PC-9 (cell line): ENCODE results near the gene ASTN2.

Experiments
- EZH2 ChIP-seq: fragments of 200-600 bp; sonication (generic); IDR thresholded peaks from 2 replicates; pipeline ENCODE4 v1.8.0; 2017; ENCODE audit warnings: antibody characterized with exemption, low read depth
- TF ChIP-seq, protein P1 (sequence below): fragments of 200-600 bp; sonication (generic); conservative IDR thresholded peaks from 2 replicates; pipeline ENCODE4 v1.6.1; 2017; ENCODE audit warnings: mixed run types, antibody characterized with exemption, mild to moderate bottlenecking, moderate library complexity

DNA sequence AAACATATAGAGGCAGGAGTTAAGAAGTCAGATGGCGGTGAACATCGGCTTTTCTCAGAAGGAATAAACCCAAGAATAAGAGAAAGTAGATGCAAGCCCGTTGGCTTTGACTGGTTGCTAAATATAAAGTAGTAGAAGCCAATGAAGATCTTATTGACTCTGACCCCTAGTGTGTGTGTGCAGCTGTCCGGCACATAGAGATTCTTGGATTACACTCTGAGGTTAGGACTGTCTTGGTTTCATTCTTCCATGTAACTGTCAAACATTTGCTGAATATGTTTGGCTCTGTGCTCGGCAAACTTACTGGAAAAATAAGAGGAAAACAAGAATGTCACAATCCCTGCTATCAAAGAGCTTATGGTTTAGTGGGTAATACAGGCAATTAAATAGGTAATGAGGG is 54.9 kb downstream of the ASTN2 start:
- TF ChIP-seq, protein P1, sequence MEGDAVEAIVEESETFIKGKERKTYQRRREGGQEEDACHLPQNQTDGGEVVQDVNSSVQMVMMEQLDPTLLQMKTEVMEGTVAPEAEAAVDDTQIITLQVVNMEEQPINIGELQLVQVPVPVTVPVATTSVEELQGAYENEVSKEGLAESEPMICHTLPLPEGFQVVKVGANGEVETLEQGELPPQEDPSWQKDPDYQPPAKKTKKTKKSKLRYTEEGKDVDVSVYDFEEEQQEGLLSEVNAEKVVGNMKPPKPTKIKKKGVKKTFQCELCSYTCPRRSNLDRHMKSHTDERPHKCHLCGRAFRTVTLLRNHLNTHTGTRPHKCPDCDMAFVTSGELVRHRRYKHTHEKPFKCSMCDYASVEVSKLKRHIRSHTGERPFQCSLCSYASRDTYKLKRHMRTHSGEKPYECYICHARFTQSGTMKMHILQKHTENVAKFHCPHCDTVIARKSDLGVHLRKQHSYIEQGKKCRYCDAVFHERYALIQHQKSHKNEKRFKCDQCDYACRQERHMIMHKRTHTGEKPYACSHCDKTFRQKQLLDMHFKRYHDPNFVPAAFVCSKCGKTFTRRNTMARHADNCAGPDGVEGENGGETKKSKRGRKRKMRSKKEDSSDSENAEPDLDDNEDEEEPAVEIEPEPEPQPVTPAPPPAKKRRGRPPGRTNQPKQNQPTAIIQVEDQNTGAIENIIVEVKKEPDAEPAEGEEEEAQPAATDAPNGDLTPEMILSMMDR = no peak
- no peak for TF ChIP-seq EZH2
